GM19023 (cell line): ENCODE results near the gene TAF3.
"Not testable (repeated sequence)": the region's sequence is repeated elsewhere in the genome, so short reads cannot be mapped to it uniquely, and the experiment has no call there.

Source experiments
- ATAC-seq: cut with Tn5 transposase; IDR thresholded peaks from one replicate; pipeline ENCODE4 v1.9.1; 2021; ENCODE audit warnings: mild to moderate bottlenecking, moderate library complexity; ENCODE audit not compliant: unreplicated experiment

The TAF3 gene

GRCh38 chr10:7818295-7819120 lies at the start of gene TAF3:
Gene TAF3 (plus strand): TSS chr10:7818505. CDS start chr10:7818710, 205 bp downstream.
- peak; percentile 89 for ATAC-seq

- ATAC-seq: no peak
These were observed 44.2 kb upstream of the TAF3 start for GRCh38 chr10:7773845-7774801.

- no peak for ATAC-seq
These were observed 41.5 kb upstream of the TAF3 start for GRCh38 chr10:7776777-7777176.

GRCh38 chr10:7782194-7782593 lies 36.1 kb upstream of the TAF3 start:
- not testable (repeated sequence) for ATAC-seq

- no peak for ATAC-seq
These were observed 31.9 kb upstream of the TAF3 start for GRCh38 chr10:7786430-7786829.

GRCh38 chr10:7787150-7787856 lies 31.0 kb upstream of the TAF3 start:
- ATAC-seq: peak; percentile 13

- ATAC-seq: peak; percentile 96
These were observed 30.3 kb upstream of the TAF3 start, which contains the start of the genes ATP5F1C and KIN for GRCh38 chr10:7787857-7788638. Gene ATP5F1C (plus strand): TSS chr10:7788177. CDS start chr10:7788208, 31 bp downstream. Gene KIN (minus strand): TSS chr10:7787993. CDS start chr10:7787933, 60 bp downstream.

GRCh38 chr10:7788639-7789286 lies 29.5 kb upstream of the TAF3 start:
- peak; percentile 9 for ATAC-seq

- no peak for ATAC-seq
These were observed 28.9 kb upstream of the TAF3 start for GRCh38 chr10:7789390-7789789.

GRCh38 chr10:7792541-7792940 lies 25.8 kb upstream of the TAF3 start:
- no peak for ATAC-seq

- no peak for ATAC-seq
These were observed 23.9 kb upstream of the TAF3 start for GRCh38 chr10:7794251-7795026.

GRCh38 chr10:7795605-7796004 lies 22.7 kb upstream of the TAF3 start:
- no peak for ATAC-seq

GRCh38 chr10:7797582-7797981 lies 20.7 kb upstream of the TAF3 start:
- no peak for ATAC-seq

GRCh38 chr10:7802606-7803005 lies 15.7 kb upstream of the TAF3 start:
- ATAC-seq: no peak

GRCh38 chr10:7804216-7804615 lies 14.1 kb upstream of the TAF3 start:
- ATAC-seq: no peak

- ATAC-seq: no peak
These were observed 13.6 kb upstream of the TAF3 start for GRCh38 chr10:7804741-7805140.

- ATAC-seq: no peak
These were observed 9.5 kb upstream of the TAF3 start for GRCh38 chr10:7808686-7809267.

GRCh38 chr10:7810443-7810842 lies 7.9 kb upstream of the TAF3 start:
- no peak for ATAC-seq
